HL-60 (cell line): Measurements from ENCODE around the gene SH3PXD2A.

Source experiments
- DNase-seq, 2 experiments: peaks; one replicate each; pipeline ENCODE4 v3.0.0-alpha.2; 2010 to 2020; ENCODE audit warnings: low read depth in 1 of 2, low spot score in 1 of 2
- H3K27ac ChIP-seq: fragments of 250-450 bp; sonication (Bioruptor Pico); replicated peaks from 2 replicates; pipeline ENCODE4 v1.5.1; 2020; ENCODE audit warnings: mild to moderate bottlenecking, moderate library complexity
- H3K27me3 ChIP-seq: fragments of 250-450 bp; sonication (Bioruptor Pico); 2 replicates; pipeline ENCODE4 v1.5.1; 2021; ENCODE audit warnings: mild to moderate bottlenecking, moderate library complexity; ENCODE audit not compliant: insufficient read depth, poor library complexity, severe bottlenecking
- H3K4me3 ChIP-seq: replicated peaks from 2 replicates; pipeline ENCODE4 v1.5.1; 2011; ENCODE audit warnings: mild to moderate bottlenecking, control low read depth, low read length; ENCODE audit not compliant: insufficient read depth
- GABPA ChIP-seq: IDR thresholded peaks from 2 replicates; pipeline ENCODE4 v1.6.1; 2012; ENCODE audit warnings: low read depth
- POLR2AphosphoS5 ChIP-seq: IDR thresholded peaks from 2 replicates; pipeline ENCODE4 v1.6.1; 2012; ENCODE audit warnings: low read depth
- REST ChIP-seq: IDR thresholded peaks from 2 replicates; pipeline ENCODE4 v1.6.1; 2012; ENCODE audit warnings: low read depth; ENCODE audit not compliant: insufficient replicate concordance
- SPI1 ChIP-seq: IDR thresholded peaks from 2 replicates; pipeline ENCODE4 v1.6.1; 2012; ENCODE audit warnings: low read depth, mild to moderate bottlenecking, borderline replicate concordance
- TF ChIP-seq, protein P1 (sequence below): IDR thresholded peaks from one replicate; pipeline ENCODE4 v1.5.1; 2011; ENCODE audit warnings: low read length, control low read depth, inconsistent platforms; ENCODE audit not compliant: insufficient read depth

The SH3PXD2A gene

DNA sequence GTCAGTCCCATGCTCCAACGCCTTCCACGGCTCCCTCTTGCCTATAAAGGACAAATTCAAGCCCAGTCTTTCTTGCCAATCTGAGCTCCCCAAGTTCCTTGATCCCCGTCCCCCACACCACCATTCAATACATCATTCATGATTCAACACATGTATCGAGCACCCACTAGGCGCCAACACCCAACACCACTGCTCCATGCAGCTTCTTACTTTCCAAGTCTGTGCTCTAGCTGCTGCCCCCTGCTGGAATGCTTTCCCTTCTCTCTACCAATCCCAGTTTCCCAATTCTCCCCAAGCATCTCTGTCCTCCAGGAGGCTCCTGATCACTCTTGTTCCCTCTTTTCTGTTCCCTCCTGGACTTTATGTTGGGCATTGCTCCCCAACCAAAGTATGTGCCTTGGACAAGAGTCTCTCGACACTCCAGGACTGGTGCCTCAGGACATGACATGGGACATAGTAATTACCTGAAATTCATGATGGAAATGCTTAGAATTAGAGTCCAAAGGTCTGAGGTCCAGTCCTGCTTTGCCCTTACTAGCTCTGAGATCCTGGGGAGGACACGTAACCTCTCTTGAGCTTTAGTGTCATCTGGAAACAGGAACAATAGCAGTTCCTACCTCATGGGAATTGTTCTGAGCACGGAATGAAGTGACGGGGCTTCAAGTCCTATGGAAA lies 189.2 kb downstream of the SH3PXD2A start:
- Histone ChIP-seq H3K27me3 (no peaks in the 10 kb centered on the region), H3K4me3 (no peak overlapping the region), H3K27ac (no peak overlapping the region)
- no peak for TF ChIP-seq REST
- TF ChIP-seq POLR2AphosphoS5 = no peak
- no peak for TF ChIP-seq SPI1
- no peak for TF ChIP-seq GABPA
- TF ChIP-seq, protein P1, sequence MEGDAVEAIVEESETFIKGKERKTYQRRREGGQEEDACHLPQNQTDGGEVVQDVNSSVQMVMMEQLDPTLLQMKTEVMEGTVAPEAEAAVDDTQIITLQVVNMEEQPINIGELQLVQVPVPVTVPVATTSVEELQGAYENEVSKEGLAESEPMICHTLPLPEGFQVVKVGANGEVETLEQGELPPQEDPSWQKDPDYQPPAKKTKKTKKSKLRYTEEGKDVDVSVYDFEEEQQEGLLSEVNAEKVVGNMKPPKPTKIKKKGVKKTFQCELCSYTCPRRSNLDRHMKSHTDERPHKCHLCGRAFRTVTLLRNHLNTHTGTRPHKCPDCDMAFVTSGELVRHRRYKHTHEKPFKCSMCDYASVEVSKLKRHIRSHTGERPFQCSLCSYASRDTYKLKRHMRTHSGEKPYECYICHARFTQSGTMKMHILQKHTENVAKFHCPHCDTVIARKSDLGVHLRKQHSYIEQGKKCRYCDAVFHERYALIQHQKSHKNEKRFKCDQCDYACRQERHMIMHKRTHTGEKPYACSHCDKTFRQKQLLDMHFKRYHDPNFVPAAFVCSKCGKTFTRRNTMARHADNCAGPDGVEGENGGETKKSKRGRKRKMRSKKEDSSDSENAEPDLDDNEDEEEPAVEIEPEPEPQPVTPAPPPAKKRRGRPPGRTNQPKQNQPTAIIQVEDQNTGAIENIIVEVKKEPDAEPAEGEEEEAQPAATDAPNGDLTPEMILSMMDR = peak; percentile 28
- DNase-seq = peak; percentile 11 to 42

- DNase-seq = no peak
- H3K4me3 ChIP-seq = no peak overlapping the region
- TF ChIP-seq REST (no peak), POLR2AphosphoS5 (no peak), GABPA (no peak), SPI1 (no peak)
- TF ChIP-seq, protein P1 = no peak
- no peak overlapping the region for H3K27ac ChIP-seq
- H3K27me3 ChIP-seq = no peaks in the 10 kb centered on the region
Measured at GRCh38 chr10:103665162-103665889, 190.1 kb downstream of the SH3PXD2A start.

DNA sequence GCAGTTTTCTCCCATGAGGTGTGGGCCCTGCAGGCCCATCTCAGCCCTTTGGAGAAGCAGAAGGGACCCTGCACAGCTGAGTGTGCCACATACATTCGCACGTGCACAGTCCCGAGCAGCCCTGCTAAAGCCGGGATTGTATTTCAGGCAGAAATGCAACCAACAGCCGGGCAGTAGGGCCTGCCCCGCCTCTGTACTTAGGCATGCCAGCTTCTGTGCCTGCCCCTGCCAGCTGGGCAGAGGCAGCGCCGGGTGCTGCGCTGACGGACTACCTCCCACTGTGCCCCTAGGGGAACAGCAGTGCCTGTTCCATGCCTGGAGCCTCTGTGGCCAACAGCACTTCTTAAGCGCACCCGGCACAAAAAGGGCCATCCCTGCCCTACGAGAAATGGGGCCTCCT lies 191.6 kb downstream of the SH3PXD2A start:
- no peaks in the 10 kb centered on the region for H3K27me3 ChIP-seq
- TF ChIP-seq, protein P1 = no peak
- TF ChIP-seq POLR2AphosphoS5 = no peak
- no peak for TF ChIP-seq REST
- TF ChIP-seq GABPA = no peak
- no peak for TF ChIP-seq SPI1
- no peak overlapping the region for H3K27ac ChIP-seq
- no peak overlapping the region for H3K4me3 ChIP-seq
- no peak for DNase-seq
